NAMALWA (cell line): ENCODE results near the gene RDH16.
"Not testable (repeated sequence)": the region's sequence is repeated elsewhere in the genome, so short reads cannot be mapped to it uniquely, and the experiment has no call there.

Source experiments
- DNase-seq: peaks from one replicate; pipeline ENCODE4 v3.0.0-alpha.2; 2015; ENCODE audit warnings: low spot score

The RDH16 gene

DNA sequence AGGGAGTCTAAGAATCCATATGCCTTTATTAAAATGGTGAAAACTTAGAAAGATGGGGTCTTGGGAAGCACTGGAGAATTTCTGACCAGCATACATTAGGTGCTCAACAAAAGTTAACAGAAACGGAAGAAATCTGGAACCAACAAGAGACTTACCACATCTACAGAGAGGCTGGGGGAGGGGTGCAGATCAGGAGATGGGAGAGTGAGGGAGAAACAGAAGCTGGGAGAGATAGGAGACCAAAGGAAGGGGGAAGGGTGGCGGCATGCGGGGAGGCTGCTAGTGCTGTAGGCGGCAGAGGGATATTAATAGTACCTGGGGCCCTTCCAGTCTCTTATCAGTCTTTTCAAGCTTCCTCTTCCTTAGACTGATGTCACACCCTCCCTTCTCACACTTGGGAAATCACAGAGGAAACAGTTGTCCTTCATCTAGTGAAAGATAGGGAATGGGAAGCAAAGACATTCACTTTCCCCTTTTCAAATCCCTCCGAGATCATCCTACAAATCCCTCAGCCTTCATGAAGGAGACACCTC lies 30.9 kb upstream of the RDH16 start:
- DNase-seq: no peak

DNA sequence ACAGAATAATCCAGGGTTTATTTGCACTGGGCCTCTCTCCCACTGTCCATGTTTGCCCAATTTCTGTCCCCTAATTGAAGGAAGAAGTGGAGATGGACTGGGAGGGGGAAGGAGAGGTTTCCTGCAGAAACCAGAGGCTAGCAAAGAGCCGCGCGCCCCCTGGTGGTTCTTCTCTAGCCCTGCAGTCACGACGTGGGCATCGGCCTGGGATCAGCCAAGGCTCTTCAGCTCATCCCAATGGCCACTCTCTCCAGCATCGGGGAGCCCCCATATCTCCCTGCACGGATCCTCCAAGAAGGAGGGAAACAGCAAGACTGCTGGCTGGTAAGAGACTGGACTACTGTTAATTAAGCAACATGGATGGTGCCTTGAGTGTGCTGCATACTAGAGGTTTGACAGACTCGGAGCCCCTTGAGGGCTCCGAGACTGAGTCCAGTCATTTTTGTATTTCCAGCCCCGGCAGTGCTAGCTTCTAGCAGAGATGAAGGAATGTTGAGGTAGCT lies 30.2 kb upstream of the RDH16 start:
- DNase-seq: peak; percentile 68

DNA sequence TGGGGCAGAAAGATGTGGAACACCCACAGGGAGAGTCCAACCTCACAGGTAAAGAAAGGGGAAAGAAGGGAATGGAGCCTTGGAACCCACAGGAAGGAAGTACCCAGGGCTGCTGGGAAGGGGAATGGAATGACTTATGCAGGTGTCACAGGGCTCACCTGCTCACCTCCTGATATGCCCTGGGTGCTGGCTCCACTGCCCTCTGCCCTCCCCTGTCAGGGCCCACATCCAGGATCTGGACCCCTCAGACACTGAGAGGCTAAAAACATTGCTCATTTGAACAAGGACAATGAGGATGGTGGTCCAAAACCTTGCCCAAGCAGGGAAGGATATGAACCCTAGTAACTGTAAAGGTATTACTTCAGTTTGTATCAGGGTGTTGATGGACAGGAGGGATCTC lies 29.6 kb upstream of the RDH16 start:
- DNase-seq: no peak

DNA sequence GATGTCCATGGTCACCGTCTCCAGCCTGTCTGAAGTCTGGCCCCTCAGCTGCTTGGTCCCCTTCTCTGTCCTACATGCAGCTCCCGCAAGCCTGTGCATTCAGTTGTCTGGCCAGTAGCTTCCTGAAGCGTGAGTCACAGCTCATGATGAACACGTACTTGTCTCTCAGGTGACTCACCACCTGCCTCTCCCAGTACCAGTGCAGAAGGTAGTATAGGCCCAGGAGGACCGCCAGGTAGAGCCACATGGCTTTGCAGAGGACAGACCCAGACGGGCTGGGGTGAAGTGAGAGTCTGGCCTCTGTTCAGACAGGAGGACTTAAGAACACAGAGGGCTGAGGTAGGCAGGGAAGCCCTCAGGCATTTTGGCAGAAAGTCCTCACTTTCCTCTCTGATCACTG lies 28.3 kb upstream of the RDH16 start:
- DNase-seq: not testable (repeated sequence)

DNA sequence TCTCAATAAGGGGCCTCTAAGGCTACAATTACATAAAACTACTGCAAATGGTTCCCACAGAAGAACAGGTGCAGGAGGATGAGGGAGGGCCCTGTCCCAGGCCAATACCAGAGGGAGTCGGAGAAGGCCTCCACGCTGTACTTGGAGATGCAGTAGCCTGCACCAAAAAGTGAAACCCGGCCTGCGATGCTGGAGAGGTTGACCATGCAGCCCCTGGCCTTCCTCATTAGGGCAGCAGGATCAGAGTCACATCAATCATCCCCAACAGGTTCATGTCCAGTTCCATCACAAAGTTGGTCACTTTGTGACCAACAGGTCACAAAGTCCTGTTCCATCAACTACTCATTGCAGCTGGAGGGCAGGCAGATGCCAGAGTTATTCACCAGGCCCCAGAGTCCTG lies 26.0 kb upstream of the RDH16 start:
- DNase-seq: no peak

DNA sequence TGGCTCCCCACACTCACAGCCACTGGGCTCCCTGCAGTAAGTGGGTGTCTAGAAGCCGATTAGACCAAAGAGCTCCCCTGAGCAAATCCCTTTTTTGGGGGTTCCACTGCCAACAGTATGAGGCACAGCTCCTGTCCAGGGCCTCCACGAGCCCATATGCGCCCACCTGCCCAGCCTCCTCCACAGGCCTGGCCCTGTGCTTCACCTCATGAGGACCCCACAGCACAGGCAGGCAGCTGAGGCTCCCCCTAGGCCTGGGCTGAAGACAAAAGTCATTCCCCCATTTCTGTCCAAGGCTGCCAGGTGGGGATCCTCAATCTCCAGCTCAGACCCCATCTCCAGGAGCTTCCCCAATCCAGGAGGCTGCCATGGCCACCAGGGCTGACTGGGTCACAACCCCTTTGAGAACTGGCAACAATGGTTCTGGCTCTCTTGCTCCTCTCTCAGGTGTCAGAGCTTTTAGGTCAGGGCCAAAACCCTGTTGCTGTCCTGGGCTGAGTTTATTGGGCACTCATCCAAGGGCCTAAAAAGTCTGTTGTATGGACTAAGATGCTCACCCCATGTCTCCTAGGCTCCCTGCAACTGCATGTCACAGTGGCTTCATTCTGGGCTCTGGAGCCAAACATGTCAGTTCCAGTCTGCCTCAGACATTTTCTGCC lies 25.3 kb upstream of the RDH16 start:
- not testable (repeated sequence) for DNase-seq

DNA sequence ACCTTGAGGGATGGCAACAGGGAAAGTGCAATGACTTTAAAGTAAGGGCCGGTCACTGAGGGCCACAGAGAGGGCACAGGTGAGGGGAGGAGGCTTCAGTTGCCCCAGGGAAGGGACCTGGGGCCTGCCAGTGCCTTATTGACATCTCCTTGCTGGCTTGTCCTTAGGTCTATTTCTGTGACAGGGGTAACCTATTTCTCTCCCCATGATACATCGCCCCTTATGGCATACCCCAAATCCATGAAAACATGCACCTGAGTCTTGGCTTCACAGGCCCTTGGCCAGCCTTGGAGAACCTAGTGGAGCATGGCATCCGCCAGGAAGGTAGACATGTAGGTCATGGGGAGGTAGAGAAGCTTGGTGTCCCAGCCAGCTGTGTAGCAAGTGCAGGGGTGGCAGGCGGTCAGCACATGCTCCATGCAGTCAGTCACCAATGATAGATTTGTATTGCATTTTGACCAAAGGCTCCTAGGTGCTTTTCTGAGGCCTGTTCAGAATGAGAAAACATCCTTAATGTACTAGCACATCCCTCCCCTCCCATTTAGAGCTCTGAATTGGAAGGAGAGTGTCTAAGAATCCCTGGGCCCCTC lies 23.6 kb upstream of the RDH16 start:
- no peak for DNase-seq

DNA sequence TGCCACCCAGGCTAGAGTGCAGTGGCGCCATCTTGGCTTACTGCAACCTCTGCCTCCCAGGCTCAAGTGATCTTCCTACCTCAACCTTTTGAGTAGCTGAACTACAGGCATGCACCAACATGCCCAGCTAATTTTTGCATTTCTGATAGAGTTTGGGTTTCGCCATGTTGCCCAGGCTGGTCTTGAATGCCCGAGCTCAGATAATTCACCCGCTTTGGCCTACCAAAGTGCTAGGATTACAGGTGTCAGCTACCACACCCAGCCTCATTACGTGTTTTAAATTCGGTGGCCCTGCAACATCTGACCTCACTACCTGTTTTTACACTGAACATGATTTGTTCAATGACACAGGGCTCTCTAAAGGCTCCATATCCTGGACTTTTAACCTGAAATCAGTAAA lies 22.9 kb upstream of the RDH16 start:
- DNase-seq: no peak

DNA sequence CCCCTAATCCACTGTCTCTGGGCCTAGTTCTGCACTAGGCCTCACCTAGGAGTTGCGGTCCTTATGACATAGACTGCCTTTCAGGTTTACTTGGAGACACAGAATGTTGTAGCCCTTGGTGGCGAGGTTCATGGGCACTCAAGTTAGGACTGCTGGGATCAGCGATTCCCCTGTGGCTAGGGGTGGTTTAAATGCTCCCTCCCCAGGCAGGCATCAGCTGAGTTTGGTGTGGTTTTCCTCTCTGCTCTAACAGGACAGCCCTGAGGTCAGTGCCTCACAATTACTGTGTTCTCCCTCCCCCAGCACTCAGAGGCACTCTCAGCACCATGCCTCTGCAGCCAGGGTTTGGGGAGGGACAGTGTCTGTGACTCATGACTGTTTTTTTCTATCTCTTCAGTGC lies 22.2 kb upstream of the RDH16 start:
- DNase-seq: no peak

DNA sequence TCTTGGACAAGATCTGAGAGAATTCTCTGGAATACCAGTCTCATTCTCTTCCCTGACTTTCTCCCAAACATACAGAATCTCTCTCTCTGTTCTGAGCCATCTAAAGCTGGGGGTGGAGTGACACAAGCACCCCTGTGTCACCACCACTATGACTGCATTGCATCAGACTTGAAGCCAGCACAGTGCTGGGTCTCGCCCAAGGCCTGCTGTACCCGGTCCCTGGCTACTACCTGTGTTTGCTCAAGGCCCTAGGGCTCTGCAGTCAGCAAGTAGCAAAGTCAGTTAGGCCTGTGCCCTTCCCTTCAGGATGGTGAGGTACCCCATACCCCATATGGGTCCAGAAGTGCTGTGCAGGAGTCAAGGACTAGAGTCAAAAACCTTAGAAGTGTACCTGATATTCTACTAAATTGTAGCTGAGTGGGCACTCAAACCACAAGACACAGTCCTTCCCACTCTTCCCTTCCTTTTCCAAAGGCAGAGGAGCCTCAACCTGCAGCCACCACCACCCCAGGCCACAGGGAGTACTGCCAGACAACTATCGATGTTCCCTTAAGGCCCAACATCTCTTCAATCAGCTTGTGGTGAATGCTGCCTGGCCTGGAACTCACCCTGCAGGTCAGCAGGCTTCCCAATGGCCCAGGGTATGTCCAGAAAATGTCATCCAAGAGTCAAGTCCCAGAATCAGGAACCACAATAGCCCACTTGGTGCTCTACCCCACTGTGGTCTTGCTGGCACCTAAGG lies 21.2 kb upstream of the RDH16 start:
- DNase-seq: no peak

DNA sequence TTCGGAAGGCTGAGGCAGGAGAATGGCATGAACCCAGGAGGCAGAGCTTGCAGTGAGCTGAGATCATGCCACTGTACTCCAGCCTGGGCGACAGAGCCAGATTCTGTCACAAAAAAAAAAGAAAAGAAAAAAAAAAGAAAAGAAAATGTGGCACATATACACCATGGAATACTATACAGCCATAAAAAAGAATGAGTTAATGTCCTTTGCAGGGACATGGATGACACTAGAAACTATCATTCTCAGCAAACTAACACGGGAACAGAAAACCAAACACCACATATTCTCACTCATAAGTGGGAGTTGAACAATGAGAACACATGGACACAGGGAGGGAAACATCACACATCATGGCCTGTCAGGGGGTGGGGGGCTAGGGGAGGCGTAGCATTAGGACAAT lies 20.0 kb upstream of the RDH16 start:
- not testable (repeated sequence) for DNase-seq

DNA sequence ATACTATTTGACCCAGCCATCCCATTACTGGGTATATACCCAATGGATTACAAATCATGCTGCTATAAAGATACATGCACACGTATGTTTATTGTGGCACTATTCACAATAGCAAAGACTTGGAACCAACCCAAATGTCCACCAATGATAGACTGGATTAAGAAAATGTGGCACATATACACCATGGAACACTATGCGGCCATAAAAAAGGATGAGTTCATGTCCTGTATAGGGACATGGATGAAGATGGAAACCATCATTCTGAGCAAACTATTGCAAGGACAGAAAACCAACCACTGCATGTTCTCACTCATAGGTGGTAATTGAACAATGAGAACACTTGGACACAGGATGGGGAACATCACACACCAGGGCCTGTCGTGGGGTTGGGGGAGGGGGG lies 16.8 kb upstream of the RDH16 start:
- not testable (repeated sequence) for DNase-seq

DNA sequence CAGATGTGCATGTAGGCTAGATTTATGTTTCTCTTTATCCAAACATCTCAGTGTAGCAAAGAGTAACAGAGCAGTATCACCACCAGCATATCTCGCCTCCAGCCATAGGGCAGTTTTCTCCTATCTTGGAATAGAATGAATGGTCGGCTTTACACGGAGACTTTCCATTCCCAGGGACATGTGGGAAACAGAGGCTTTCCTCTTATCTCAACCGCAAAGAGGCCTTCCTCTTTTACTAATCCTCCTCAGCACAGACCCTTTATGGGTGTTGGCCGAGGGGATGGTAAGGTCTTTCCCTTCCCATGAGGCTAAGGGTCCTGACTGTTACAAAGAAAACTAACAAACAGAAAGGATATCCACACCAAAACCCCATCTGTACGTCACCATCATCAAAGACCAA lies 11.5 kb upstream of the RDH16 start:
- not testable (repeated sequence) for DNase-seq

DNA sequence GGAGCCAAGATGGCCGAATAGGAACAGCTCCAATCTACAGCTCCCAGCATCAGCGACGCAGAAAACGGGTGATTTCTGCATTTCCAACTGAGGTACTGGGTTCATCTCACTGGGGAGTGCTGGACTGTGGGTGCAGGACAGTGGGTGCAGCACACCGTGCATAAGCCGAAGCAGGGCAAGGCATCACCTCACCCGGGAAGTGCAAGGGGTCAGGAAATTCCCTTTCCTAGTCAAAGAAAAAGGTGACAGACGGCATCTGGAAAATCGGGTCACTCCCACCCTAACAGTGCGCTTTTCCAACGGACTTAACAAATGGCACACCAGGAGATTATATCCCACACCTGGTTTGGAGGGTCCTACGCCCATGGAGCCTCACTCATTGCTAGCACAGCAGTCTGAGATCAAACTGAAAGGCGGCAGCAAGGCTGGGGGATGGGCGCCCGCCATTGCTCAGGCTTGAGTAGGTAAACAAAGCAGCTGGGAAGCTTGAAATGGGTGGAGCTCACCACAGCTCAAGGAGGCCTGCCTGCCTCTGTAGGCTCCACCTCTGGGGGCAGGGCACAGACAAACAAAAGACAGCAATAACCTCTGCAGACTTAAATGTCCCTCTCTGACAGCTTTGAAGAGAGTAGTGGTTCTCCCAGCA lies 8.7 kb upstream of the RDH16 start:
- DNase-seq: not testable (repeated sequence)

DNA sequence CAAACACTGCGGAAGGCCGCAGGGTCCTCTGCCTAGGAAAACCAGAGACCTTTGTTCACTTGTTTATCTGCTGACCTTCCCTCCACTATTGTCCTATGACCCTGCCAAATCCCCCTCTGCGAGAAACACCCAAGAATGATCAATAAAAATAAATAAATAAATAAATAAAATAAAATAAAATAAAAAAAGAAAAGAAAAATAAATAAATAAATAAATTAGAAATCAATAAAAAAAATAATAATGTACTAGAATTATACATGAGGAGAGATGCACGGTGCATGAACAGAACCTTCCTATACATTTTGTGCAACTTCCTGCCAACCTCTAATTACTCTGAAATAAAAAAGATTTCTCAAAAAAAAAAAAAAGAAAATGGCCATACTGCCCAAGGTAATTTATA lies 7.7 kb upstream of the RDH16 start:
- not testable (repeated sequence) for DNase-seq

DNA sequence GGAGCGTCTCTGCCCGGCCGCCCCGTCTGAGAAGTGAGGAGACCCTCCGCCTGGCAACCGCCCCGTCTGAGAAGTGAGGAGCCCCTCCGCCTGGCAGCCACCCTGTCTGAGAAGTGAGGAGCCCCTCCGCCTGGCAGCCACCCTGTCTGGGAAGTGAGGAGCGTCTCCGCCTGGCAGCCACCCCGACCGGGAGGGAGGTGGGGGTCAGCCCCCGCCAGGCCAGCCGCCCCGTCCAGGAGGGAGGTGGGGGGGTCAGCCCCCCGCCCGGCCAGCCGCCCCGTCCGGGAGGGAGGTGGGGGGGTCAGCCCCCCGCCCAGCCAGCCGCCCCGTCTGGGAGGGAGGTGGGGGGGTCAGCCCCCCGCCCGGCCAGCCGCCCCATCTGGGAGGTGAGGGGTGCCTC lies 6.1 kb upstream of the RDH16 start:
- not testable (repeated sequence) for DNase-seq

DNA sequence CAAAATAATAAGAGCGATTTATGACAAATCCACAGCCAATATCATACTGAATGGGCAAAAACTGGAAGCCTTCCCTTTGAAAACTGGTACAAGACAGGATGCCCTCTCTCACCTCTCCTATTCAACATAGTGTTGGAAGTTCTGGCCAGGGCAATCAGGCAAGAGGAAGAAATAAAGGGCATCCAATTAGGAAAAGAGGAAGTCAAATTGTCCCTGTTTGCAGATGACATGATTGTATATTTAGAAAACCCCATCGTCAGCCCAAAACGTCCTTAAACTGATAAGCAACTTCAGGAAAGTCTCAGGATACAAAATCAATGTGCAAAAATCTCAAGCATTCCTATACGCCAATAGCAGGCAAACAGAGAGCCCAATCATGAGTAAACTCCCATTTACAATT lies 4.8 kb upstream of the RDH16 start:
- not testable (repeated sequence) for DNase-seq

DNA sequence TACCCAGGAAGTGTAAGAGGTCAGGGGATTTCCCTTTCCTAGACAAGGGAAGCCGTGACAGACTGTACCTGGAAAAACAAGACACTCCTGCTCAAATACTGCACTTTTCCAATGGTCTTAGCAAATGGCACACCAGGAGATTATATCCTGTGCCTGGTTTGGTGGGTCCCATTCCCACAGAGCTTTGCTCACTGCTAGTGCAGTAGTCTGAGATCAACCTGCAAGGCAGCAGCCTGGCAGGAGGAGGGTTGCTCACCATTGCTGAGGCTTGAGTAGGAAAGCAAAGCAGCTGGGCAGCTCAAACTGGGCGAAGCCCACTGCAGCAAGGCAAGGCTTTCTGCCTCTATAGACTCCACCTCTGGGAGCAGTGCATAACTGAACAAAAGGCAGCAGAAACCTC lies 1.0 kb upstream of the RDH16 start:
- no peak for DNase-seq

DNA sequence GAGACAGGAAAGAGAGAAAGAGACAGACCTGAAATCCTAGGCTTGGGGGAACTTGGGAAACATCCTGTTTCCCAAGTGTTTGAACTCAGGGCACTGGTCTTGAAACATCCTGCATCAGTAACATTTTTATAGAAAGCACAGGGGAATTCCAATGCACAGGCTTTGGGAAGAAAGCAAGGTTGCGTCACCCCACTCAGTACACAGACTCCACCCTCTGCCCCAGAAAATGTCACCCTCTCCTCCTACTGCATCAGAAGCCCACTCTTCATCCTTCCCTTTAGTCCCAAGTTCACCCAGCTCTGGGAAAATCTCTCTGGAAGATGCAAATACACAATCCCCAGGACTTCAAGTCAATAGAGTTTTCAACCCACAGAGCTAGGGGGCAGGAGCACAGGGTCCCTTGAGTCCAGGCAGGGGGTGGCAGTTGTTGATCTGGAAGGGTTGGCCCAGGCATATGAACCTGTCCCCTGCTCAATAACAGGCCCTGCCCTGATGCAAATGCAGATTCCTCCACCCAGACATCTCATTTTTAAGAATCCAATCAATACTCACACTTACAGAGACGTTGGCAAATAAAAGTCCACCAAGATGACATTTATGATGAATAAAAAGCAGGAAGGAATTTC lies 1.7 kb downstream of the RDH16 start:
- DNase-seq: no peak

DNA sequence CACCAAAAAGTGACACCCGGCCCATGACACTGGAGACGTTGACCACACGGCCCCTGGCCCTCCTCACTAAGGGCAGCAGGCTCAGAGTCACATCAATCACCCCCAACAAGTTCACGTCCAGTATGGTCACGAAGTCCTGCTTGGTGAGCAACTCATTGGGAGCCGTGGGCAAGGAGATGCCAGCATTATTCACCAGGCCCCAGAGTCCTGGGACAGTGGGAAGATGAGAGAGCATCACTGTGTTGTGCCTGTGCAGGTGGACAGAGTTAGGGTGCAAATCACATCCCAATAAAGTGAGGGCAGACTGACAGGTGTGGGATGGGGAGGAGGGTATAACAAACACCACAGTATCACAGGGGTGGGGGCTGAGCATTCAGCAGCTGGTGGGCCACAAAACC lies 2.5 kb downstream of the RDH16 start:
- no peak for DNase-seq

DNA sequence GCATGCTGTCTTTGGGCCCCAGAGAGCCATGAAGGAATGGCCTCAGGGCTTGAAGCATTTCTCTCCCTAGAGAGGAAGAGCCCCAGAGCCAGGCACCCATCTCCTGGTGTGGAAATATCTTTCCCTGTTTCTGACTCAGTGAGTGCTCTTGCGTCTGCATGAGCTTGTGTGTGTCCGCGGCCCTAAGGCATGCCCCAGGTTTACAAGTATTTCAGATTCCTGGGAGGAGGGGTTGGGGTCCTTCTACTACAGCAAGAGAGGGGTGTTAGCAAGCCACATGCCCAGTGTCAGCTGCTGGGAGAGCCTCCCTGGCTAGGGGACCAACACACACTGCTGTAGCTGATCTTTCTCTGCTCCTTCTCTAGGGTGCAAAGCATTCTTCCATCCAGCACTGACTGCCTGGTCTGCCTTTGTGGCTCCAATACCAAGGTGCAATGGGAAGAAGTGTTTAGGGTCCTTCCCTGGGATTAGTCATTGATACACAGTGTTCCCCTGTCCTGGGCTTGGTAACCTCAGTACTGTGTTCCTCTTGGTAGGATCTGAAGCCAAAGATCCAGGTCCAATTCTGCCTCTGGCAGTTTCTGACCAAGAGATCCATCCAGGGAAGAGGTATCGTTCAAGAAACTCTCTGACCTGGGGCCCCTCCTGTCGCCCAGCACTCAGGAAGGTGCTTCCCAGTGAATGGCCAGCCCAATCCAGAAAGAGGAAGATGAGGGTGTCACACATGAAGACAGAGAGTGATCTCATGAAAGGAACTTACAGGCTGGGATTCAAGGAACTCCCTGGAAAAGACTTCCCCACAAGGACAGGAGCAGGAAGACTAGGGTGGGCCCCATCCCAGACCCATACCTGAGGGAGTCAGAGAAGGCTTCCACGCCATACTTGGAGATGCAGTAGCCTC lies 3.1 kb downstream of the RDH16 start:
- DNase-seq: no peak
